ENCODE data around the gene ANXA10.
"Not testable (repeated sequence)": the region's sequence is repeated elsewhere in the genome, so short reads cannot be mapped to it uniquely, and the experiment has no call there.

The ANXA10 gene

GRCh38 chr4:168099195-168099594 lies 6.9 kb downstream of the ANXA10 start:
- Histone ChIP-seq H3K4me2 (ENCODE audit: low read length) (no peak overlapping the region), H3K9ac (ENCODE audit: low read length) (no peak overlapping the region), H3K9me3 (ENCODE audit: insufficient read depth, low read length) (0 out of 2 replicates have a peak, but pooled peaks cover 3% of the 10 kb centered on the region), H3K79me2 (ENCODE audit: low read length) (no peaks in the 10 kb centered on the region), H2AFZ (ENCODE audit: low read depth, low read length) (no peak overlapping the region), H4K20me1 (ENCODE audit: insufficient read depth, low read length) (no peaks in the 10 kb centered on the region), H3K36me3 (replicated peaks; ENCODE audit: low read depth, low read length) (no peaks in the 10 kb centered on the region), H3K4me1 (ENCODE audit: low read length) (peaks cover under 1% of the 10 kb centered on the region; the same call in 1 of the 2 replicates), H3K27me3 (ENCODE audit: low read depth, low read length) (no peaks in the 10 kb centered on the region), H3K4me3 (ENCODE audit: low read length) (no peak overlapping the region), H3K27ac (ENCODE audit: low read length) (no peak overlapping the region)
- TF ChIP-seq, protein P1, sequence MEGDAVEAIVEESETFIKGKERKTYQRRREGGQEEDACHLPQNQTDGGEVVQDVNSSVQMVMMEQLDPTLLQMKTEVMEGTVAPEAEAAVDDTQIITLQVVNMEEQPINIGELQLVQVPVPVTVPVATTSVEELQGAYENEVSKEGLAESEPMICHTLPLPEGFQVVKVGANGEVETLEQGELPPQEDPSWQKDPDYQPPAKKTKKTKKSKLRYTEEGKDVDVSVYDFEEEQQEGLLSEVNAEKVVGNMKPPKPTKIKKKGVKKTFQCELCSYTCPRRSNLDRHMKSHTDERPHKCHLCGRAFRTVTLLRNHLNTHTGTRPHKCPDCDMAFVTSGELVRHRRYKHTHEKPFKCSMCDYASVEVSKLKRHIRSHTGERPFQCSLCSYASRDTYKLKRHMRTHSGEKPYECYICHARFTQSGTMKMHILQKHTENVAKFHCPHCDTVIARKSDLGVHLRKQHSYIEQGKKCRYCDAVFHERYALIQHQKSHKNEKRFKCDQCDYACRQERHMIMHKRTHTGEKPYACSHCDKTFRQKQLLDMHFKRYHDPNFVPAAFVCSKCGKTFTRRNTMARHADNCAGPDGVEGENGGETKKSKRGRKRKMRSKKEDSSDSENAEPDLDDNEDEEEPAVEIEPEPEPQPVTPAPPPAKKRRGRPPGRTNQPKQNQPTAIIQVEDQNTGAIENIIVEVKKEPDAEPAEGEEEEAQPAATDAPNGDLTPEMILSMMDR (IDR thresholded peaks at IDR 0.05; ENCODE audit: low read depth, low read length), result no peak
- TF ChIP-seq EZH2phosphoT487 (IDR thresholded peaks at IDR 0.05; ENCODE audit: low read depth), result no peak

DNA sequence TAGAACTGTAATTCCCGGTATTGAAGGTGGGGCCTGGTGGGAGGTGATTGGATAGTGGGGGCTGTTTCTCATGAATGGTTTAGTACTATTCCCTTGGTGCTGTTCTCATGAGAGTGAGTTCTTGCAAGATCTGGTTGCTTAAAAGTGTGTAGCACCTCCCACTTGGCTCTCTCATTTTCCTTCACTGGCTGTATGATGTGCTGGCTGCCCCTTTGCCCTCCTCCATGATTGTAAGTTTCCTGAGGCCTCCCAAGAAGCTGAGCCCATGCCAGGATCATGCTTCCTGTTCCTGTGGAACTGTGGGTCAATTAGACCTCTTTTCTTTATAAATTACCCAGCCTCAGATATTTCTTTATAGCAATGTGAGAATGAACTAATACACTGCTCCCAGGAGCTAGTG lies 8.7 kb downstream of the ANXA10 start:
- Histone ChIP-seq H3K4me2 (ENCODE audit: low read length) (no peak overlapping the region), H3K36me3 (replicated peaks; ENCODE audit: low read depth, low read length) (no peaks in the 10 kb centered on the region), H3K79me2 (ENCODE audit: low read length) (no peaks in the 10 kb centered on the region), H3K4me1 (ENCODE audit: low read length) (peaks cover 3% of the 10 kb centered on the region; the same call in 1 of the 2 replicates), H4K20me1 (ENCODE audit: insufficient read depth, low read length) (no peaks in the 10 kb centered on the region), H2AFZ (ENCODE audit: low read depth, low read length) (no peak overlapping the region), H3K27me3 (ENCODE audit: low read depth, low read length) (no peaks in the 10 kb centered on the region), H3K27ac (ENCODE audit: low read length) (no peak overlapping the region), H3K4me3 (ENCODE audit: low read length) (no peak overlapping the region), H3K9me3 (ENCODE audit: insufficient read depth, low read length) (0 out of 2 replicates have a peak, but pooled peaks cover 3% of the 10 kb centered on the region), H3K9ac (ENCODE audit: low read length) (no peak overlapping the region)
- TF ChIP-seq, protein P1 (IDR thresholded peaks at IDR 0.05; ENCODE audit: low read depth, low read length), result no peak
- TF ChIP-seq EZH2phosphoT487 (IDR thresholded peaks at IDR 0.05; ENCODE audit: low read depth), result no peak

GRCh38 chr4:168102403-168102802 lies 10.1 kb downstream of the ANXA10 start:
- H3K9me3 ChIP-seq (ENCODE audit: insufficient read depth, low read length), result 0 out of 2 replicates have a peak, but pooled peaks cover 3% of the 10 kb centered on the region
- H3K36me3 ChIP-seq (replicated peaks; ENCODE audit: low read depth, low read length), result no peaks in the 10 kb centered on the region
- H3K27ac ChIP-seq (ENCODE audit: low read length), result no peak overlapping the region
- H4K20me1 ChIP-seq (ENCODE audit: insufficient read depth, low read length), result no peaks in the 10 kb centered on the region
- 0 out of 2 replicates have a peak overlapping the region, but pooled peaks have one; percentile 5 for H2AFZ ChIP-seq (ENCODE audit: low read depth, low read length)
- TF ChIP-seq, protein P1 (IDR thresholded peaks at IDR 0.05; ENCODE audit: low read depth, low read length), result no peak
- TF ChIP-seq EZH2phosphoT487 (IDR thresholded peaks at IDR 0.05; ENCODE audit: low read depth), result no peak
- H3K27me3 ChIP-seq (ENCODE audit: low read depth, low read length), result no peaks in the 10 kb centered on the region
- peaks cover 3% of the 10 kb centered on the region; the same call in 1 of the 2 replicates for H3K4me1 ChIP-seq (ENCODE audit: low read length)
- no peak overlapping the region for H3K4me3 ChIP-seq (ENCODE audit: low read length)
- H3K9ac ChIP-seq (ENCODE audit: low read length), result no peak overlapping the region
- no peaks in the 10 kb centered on the region for H3K79me2 ChIP-seq (ENCODE audit: low read length)
- no peak overlapping the region for H3K4me2 ChIP-seq (ENCODE audit: low read length)

DNA sequence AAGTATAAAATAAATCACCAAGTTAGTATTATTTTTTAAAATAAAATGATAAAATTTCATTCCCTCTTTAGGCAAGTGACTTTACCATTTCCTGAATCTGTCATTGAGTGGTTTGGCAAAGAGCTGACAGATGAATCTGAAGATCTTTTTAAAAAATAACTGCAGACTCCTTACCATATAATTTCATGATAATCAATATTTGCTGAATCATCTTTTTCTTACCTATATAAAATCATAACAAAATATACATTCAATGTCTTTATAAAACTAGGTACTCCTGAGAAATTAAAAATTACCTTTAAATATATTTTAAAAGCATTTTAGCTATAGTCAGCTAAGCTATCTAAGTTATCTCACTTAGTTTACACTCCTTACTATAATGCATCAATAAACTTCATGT lies 17.2 kb downstream of the ANXA10 start:
- Histone ChIP-seq H3K27ac (ENCODE audit: low read length) (no peak overlapping the region), H3K27me3 (ENCODE audit: low read depth, low read length) (no peaks in the 10 kb centered on the region), H3K4me2 (ENCODE audit: low read length) (no peak overlapping the region), H3K36me3 (replicated peaks; ENCODE audit: low read depth, low read length) (no peaks in the 10 kb centered on the region), H4K20me1 (ENCODE audit: insufficient read depth, low read length) (no peaks in the 10 kb centered on the region), H2AFZ (ENCODE audit: low read depth, low read length) (no peak overlapping the region), H3K79me2 (ENCODE audit: low read length) (no peaks in the 10 kb centered on the region), H3K9me3 (ENCODE audit: insufficient read depth, low read length) (no peaks in the 10 kb centered on the region), H3K4me3 (ENCODE audit: low read length) (no peak overlapping the region), H3K4me1 (ENCODE audit: low read length) (no peaks in the 10 kb centered on the region), H3K9ac (ENCODE audit: low read length) (no peak overlapping the region)
- no peak for TF ChIP-seq EZH2phosphoT487 (IDR thresholded peaks at IDR 0.05; ENCODE audit: low read depth)
- TF ChIP-seq, protein P1 (IDR thresholded peaks at IDR 0.05; ENCODE audit: low read depth, low read length), result no peak

DNA sequence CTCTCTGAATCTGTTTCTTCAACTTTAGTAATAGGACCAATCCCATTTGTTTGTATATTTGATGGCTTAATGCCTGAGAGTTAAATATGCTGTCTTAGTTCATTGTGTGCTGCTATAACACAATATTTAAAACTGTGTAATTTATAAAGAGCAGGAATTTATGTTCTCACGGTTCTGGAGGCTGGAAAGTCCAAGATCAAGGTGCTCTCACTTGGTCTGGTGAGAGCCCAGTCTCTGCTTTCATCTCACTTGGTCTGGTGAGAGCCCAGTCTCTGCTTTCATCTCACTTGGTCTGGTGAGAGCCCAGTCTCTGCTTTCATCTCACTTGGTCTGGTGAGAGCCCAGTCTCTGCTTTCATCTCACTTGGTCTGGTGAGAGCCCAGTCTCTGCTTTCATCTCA lies 20.7 kb downstream of the ANXA10 start:
- not testable (repeated sequence) for H3K9me3 ChIP-seq (ENCODE audit: insufficient read depth, low read length); H3K79me2 ChIP-seq (ENCODE audit: low read length); H2AFZ ChIP-seq (ENCODE audit: low read depth, low read length); H3K4me3 ChIP-seq (ENCODE audit: low read length); H3K4me2 ChIP-seq (ENCODE audit: low read length); H3K36me3 ChIP-seq (replicated peaks; ENCODE audit: low read depth, low read length); H3K4me1 ChIP-seq (ENCODE audit: low read length); H3K9ac ChIP-seq (ENCODE audit: low read length); H4K20me1 ChIP-seq (ENCODE audit: insufficient read depth, low read length); H3K27me3 ChIP-seq (ENCODE audit: low read depth, low read length); H3K27ac ChIP-seq (ENCODE audit: low read length)
